ENCODE results near the gene DNAH14. TPM values are rescaled to one million over a fixed set of nuclear protein-coding genes. Genes with fewer than 3 reads are reported as not detected.

DNAH14 gene
- total and polyA plus RNA-seq, 2 experiments from 2014 or later, result 13.5 to 40.8 TPM

GRCh38 chr1:225435076-225435475 lies 505.6 kb downstream of the DNAH14 start:
- no peak overlapping the region for H3K27ac ChIP-seq
- no peak overlapping the region for H3K4me3 ChIP-seq
- H3K36me3 ChIP-seq, result no peaks in the 10 kb centered on the region
- DNase-seq (ENCODE audit: low read depth in 1 of 2, low spot score in 1 of 2), result no peak
- H3K4me1 ChIP-seq (ENCODE audit: low read depth), result no peaks in the 10 kb centered on the region
- no peak for TF ChIP-seq CTCF (IDR thresholded peaks at IDR 0.05; ENCODE audit: low read depth, low read length)
- no peaks in the 10 kb centered on the region for H3K27me3 ChIP-seq
- H3K9me3 ChIP-seq (ENCODE audit: low read depth), result no peaks in the 10 kb centered on the region

GRCh38 chr1:225435487-225435886 lies 506.0 kb downstream of the DNAH14 start:
- DNase-seq (ENCODE audit: low read depth in 1 of 2, low spot score in 1 of 2), result no peak
- Histone ChIP-seq H3K27ac (no peak overlapping the region), H3K4me1 (ENCODE audit: low read depth) (no peaks in the 10 kb centered on the region), H3K4me3 (no peak overlapping the region), H3K27me3 (no peaks in the 10 kb centered on the region), H3K36me3 (no peaks in the 10 kb centered on the region), H3K9me3 (ENCODE audit: low read depth) (no peaks in the 10 kb centered on the region)
- TF ChIP-seq CTCF (IDR thresholded peaks at IDR 0.05; ENCODE audit: low read depth, low read length), result no peak

- no peak for TF ChIP-seq CTCF (IDR thresholded peaks at IDR 0.05; ENCODE audit: low read depth, low read length)
- no peak overlapping the region for H3K27ac ChIP-seq
- no peaks in the 10 kb centered on the region for H3K4me1 ChIP-seq (ENCODE audit: low read depth)
Observed at GRCh38 chr1:225435957-225436392, 506.5 kb downstream of the DNAH14 start.

GRCh38 chr1:225437710-225438437 lies 508.4 kb downstream of the DNAH14 start:
- no peaks in the 10 kb centered on the region for H3K27me3 ChIP-seq
- H3K27ac ChIP-seq, result no peak overlapping the region
- no peak overlapping the region for H3K4me3 ChIP-seq
- peak; percentile 80 for TF ChIP-seq CTCF (IDR thresholded peaks at IDR 0.05; ENCODE audit: low read depth, low read length)
- no peaks in the 10 kb centered on the region for H3K36me3 ChIP-seq
- H3K9me3 ChIP-seq (ENCODE audit: low read depth), result no peaks in the 10 kb centered on the region
- peak in 1 of 2 donors; percentile 74 for DNase-seq (ENCODE audit: low read depth in 1 of 2, low spot score in 1 of 2)
- no peaks in the 10 kb centered on the region for H3K4me1 ChIP-seq (ENCODE audit: low read depth)

More at GRCh38 chr1:225435957-225436392, 506.5 kb downstream of the DNAH14 start:
- Histone ChIP-seq H3K9me3 (ENCODE audit: low read depth) (no peaks in the 10 kb centered on the region), H3K36me3 (no peaks in the 10 kb centered on the region), H3K27me3 (no peaks in the 10 kb centered on the region), H3K4me3 (no peak overlapping the region)
- no peak for DNase-seq (ENCODE audit: low read depth in 1 of 2, low spot score in 1 of 2)

GRCh38 chr1:225440380-225441221 lies 511.1 kb downstream of the DNAH14 start:
- H3K9me3 ChIP-seq (ENCODE audit: low read depth), result no peaks in the 10 kb centered on the region
- H3K4me1 ChIP-seq (ENCODE audit: low read depth), result no peaks in the 10 kb centered on the region
- no peaks in the 10 kb centered on the region for H3K36me3 ChIP-seq
- H3K4me3 ChIP-seq, result no peak overlapping the region
- no peak for TF ChIP-seq CTCF (IDR thresholded peaks at IDR 0.05; ENCODE audit: low read depth, low read length)
- DNase-seq (ENCODE audit: low read depth in 1 of 2, low spot score in 1 of 2), result no peak
- H3K27ac ChIP-seq, result no peak overlapping the region
- H3K27me3 ChIP-seq, result no peaks in the 10 kb centered on the region

Data from cardiac muscle cell (in vitro differentiated cells and primary cell).